GM18505 (cell line): ENCODE measurements around the gene BSDC1.

ENCODE experiments used
- ATAC-seq: cut with Tn5 transposase; IDR thresholded peaks from one replicate; pipeline ENCODE4 v1.9.1; 2021; ENCODE audit not compliant: unreplicated experiment
- POLR2A ChIP-seq: IDR thresholded peaks from 4 replicates; pipeline ENCODE4 v1.6.1; 2011; ENCODE audit warnings: borderline replicate concordance; ENCODE audit not compliant: insufficient read depth, insufficient read length; ENCODE audit errors: extremely low read depth

The BSDC1 gene

DNA sequence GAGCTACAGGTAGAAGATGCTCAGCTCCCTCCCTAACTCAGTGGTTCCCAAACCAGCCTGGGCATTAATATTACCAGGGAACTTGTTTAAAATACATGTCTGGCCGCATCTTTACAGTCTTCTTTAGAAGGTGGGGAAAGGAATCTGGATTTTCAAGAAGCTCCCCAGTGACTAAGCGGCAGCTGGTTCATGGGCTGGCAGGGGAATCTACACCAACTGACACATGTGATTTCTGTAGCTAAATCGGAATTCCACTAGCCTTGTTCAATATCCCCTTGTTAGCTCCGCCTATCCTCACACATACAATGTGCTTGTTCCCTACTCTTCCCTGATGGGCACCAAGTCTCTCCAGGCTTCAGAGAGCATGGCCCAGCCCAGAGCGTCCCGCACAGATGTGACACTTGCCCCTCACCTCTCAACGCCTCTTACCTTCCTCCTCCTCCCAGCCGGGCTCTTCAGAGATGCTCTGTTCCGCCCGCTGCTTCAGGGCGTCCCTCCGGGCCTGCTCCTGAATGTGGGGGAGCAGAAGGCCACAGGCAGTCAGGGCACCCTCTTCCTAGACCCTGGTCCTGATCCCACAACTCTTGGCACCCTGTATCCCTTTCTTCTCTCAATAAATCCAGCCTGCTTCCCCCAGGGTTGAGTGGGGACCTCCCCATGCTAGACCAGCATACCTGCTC, 16.6 kb downstream of the BSDC1 start:
- no peak for ATAC-seq
- no peak for TF ChIP-seq POLR2A

- ATAC-seq, result no peak
- TF ChIP-seq POLR2A, result no peak
These were observed 18.0 kb downstream of the BSDC1 start for GRCh38 chr1:32376199-32376598.

GRCh38 chr1:32373996-32374592, 20.1 kb downstream of the BSDC1 start:
- no peak for TF ChIP-seq POLR2A
- ATAC-seq, result no peak

- ATAC-seq, result no peak
These were observed 22.0 kb downstream of the BSDC1 start for GRCh38 chr1:32372149-32372756.

DNA sequence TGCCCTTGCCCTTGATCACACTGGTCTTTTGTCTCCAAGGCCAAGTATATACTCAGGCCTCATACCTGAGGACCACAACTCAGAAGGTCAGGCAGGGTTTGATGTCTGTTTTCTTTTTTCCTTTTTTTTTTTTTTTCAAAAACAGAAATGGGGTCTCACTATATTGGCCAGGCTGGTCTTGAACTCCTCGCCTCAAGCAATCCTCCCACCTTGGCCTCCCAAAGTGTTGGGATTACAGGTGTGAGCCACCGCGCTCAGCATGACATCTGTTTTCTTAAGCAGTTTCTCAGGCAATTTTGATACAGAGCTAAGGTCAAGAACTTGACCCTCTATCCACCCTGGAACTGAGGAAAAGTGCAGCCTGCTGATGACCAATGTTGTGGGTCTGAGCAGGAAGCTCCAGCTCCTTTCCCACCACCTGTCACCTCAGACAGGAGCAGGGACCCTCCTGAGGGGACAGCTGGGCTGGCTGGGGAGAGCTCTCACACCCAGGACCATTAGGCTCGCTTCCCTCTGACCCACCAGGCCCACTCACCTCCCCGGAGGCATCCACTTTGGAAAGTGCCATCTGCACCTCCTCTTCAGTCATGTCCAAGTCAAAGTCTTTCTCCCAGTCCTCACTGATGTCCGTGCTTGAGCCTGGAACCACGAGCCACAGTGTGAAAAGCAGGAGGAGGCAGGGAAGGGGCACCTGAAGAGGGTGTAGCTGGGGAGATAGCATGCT, 26.2 kb downstream of the BSDC1 start:
- no peak for TF ChIP-seq POLR2A
- no peak for ATAC-seq

More at GRCh38 chr1:32372149-32372756, 22.0 kb downstream of the BSDC1 start:
- TF ChIP-seq POLR2A, result no peak

- no peak for TF ChIP-seq POLR2A
These were observed 28.8 kb downstream of the BSDC1 start for GRCh38 chr1:32365445-32365844.

DNA sequence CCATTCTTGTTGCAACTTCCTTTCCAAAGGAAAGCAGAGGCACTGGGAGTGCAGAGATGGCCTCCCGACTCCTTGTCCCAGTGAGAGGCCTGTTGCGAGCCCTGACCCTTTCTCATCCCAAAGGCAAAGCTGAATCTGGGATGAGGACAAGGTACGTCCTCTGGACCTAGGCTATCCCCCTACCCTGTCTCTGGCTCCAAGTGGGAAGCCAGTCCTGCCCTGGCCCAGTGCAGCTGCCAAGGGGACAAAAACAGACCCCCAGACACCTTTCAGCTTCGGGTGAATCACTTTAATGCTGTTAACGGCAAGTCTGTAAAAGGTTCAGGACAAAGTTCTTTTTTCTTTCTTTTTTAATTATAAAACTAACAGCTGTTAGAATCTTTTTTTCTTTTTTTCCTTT, 29.4 kb downstream of the BSDC1 start:
- TF ChIP-seq POLR2A, result no peak
- ATAC-seq, result no peak

More at GRCh38 chr1:32365445-32365844, 28.8 kb downstream of the BSDC1 start:
- ATAC-seq, result no peak

DNA sequence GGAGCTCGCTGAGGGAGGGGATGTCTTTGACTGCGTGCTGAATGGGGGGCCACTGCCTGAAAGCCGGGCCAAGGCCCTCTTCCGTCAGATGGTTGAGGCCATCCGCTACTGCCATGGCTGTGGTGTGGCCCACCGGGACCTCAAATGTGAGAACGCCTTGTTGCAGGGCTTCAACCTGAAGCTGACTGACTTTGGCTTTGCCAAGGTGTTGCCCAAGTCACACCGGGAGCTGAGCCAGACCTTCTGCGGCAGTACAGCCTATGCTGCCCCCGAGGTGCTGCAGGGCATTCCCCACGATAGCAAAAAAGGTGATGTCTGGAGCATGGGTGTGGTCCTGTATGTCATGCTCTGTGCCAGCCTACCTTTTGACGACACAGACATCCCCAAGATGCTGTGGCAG, 30.5 kb downstream of the BSDC1 start:
- no peak for ATAC-seq
- TF ChIP-seq POLR2A, result no peak

DNA sequence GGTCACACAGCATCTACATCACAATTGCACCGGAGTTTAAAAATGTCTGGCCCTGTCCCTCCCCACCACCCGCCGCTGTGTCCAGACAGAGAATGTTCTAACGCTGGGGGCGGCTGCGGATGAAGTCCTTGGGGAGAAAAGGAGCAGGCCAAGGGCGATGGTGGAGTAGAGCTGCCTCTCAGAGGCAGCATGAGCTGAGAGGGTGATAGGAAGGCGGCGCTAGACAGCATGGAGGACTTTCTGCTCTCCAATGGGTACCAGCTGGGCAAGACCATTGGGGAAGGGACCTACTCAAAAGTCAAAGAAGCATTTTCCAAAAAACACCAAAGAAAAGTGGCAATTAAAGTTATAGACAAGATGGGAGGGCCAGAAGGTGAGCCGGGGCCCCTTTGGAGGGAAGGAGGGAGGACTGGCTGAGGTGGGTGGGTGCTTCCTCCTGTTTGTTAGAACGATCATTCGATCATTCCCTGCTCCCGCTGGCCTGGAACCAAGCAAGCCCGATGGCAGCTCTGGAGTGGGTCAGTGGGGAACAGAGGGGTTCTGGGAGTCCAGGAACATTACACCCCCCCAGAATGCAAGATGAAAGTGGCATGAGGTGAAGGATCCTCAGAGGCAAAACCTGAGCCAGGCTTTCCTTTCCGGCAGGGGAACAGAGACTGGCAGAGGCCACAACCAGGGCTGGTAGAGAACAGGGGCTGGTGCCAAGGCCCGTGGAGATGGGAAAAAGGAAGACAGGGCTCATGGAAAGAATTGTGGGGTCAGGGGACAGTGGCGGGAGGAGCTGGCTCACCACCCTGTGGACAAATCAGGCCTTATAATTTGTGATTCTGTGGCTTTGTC, 31.5 kb downstream of the BSDC1 start, which contains the start of the genes FAM229A and TSSK3:
Gene FAM229A (minus strand): TSS at position 12 of the 840 bp plus-strand sequence. CDS start 394 bp downstream, outside the sequence.
Gene TSSK3 (plus strand): TSS at position 66 of the 840 bp plus-strand sequence. CDS start 163 bp downstream, at position 229.
- ATAC-seq, result no peak
- TF ChIP-seq POLR2A, result no peak

DNA sequence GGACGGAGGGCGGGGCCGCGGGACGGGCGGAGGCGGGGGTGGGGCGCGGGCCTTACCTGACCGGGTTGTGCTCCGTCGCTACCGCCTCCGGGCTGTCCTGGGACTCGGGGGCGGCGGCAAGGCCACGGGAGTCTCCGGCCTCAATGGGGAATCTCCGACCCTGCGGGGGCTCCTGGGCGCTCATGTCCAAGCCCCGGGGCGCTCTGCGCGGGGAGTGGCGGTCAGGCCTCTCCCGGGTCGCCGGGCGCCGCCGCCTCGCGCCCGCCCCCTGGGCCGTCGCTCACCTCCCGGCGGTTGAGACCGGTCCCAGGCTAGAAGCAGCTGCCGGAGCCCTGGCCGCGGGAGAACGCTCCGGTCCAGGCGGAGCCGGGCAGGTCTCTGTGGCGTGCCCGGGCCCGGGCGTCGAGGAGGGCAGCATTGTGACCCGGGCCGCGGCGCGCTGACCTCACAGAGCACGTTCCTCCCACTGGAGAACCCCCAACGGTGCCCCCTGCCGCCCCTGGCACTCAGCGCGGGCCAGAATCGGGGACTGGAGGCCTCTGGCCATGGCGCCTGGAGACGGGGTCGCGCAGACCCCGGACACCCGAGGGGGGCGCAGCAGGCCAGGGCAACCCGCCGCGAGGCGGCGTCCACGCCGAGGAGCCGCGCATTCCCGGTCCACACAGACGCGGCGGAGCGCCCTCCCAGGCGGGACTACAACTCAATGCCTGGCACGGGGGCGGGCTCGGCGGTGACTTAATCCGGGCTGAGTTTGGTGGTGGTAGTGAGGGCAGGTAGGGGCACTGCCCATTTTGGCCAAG, 32.4 kb downstream of the BSDC1 start:
- TF ChIP-seq POLR2A, result no peak
- no peak for ATAC-seq

DNA sequence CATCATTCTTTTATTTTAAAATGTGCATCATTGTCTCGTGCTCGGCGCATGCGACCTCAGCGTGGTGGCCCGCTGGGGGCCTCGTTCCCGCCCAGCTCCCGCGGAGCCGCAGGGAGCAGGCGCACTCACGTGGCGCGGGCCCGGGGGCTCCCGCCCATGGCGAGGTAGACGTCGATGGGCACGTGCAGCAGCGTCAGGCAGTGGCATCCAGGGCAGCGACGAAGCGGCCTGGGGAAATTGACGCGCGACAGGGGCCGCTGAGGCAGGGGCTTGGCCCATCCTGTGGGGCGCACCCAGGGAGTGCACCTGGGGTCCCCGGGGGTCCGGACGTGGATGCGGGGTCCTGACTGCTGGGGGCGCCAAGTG, 33.0 kb downstream of the BSDC1 start:
- no peak for TF ChIP-seq POLR2A
- ATAC-seq, result no peak

GRCh38 chr1:32358435-32358834, 35.8 kb downstream of the BSDC1 start:
- ATAC-seq, result no peak
- no peak for TF ChIP-seq POLR2A

DNA sequence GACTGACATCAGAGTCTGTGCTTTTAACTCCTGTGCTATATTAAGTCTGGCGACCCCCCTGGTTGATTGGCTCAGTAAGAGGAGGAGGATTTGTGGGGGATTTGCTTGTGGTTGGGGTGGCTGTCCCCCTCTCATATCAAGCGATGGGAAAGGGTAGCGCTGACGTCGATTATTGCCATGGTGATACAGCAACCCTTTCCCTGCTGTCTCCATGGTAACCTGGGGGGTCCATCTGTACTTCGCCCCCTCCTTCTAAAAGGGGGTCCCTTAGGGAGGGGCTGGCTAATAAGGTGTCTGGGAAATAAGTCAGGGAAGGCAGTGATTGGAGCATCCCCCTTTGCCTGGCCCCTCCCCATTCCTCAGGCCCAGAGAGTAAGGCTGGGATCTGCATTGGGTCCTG, 36.6 kb downstream of the BSDC1 start:
- no peak for ATAC-seq

More for the DNA sequence above, 36.6 kb downstream of the BSDC1 start:
- TF ChIP-seq POLR2A, result no peak
